Daoy (cell line): ENCODE measurements around the gene PEF1. TPM values are rescaled to one million over a fixed set of nuclear protein-coding genes. Genes with fewer than 3 reads are reported as not detected.

Experiments
- DNase-seq: peaks from one replicate; pipeline ENCODE4 v3.0.0-alpha.2; 2015; ENCODE audit warnings: low read depth
- total RNA-seq: library from RNA; depleted of rRNA; stranded (reverse); fragments of >200 nt; shearing (Covaris generic); gene quantifications from 2 replicates; pipeline ENCODE4 v1.2.3, GENCODE V29; 2014

PEF1 gene
- total RNA-seq, 1 experiment from 2014 or later = 126 TPM

- no peak for DNase-seq
Measured at GRCh38 chr1:31627930-31628559, 16.6 kb downstream of the PEF1 start.

GRCh38 chr1:31627301-31627929 is 17.3 kb downstream of the PEF1 start:
- no peak for DNase-seq

GRCh38 chr1:31626223-31627207 is 18.2 kb downstream of the PEF1 start:
- DNase-seq = peak; percentile 34

- DNase-seq = peak; percentile 30
Measured at GRCh38 chr1:31625561-31626222, 19.0 kb downstream of the PEF1 start.

DNA sequence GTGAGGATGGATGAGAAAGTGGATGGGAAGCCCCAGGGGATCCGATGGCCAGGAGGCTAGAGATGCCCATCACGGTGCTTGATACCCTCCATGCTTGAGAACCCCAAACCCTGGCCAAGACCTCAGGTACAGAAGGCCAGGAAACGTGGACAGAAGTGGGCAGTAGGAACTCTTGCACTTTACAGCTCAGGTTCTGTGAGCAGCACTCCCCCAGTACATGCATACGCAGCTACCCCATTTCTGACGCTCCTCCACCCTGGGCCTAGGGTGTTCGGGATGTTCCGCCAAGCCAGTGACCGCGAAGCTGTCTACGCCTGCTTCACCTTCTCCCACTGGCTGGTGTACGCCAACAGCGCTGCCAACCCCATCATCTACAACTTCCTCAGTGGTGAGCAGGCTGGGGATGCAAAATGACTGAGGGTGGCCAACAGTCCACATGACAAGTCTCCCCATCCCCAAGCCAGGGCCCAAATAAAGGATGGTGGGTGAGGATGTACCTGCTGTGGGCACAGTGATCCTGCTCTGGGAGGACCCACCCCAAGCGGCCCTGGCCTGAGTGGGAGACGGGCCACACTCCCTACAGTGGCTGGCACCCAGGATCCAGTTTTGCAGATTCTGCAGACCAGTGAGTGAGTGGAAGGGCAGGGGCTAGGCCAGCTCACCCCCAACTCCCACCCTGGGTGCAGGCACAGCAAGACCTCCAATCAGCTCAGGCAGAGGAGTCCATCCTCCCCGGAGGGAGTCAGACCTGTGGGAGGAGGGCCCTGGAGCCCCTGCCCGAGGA is 19.8 kb downstream of the PEF1 start:
- no peak for DNase-seq

- DNase-seq = no peak
Measured at GRCh38 chr1:31624309-31624708, 20.4 kb downstream of the PEF1 start.

GRCh38 chr1:31623365-31623764 is 21.3 kb downstream of the PEF1 start:
- DNase-seq = no peak

DNA sequence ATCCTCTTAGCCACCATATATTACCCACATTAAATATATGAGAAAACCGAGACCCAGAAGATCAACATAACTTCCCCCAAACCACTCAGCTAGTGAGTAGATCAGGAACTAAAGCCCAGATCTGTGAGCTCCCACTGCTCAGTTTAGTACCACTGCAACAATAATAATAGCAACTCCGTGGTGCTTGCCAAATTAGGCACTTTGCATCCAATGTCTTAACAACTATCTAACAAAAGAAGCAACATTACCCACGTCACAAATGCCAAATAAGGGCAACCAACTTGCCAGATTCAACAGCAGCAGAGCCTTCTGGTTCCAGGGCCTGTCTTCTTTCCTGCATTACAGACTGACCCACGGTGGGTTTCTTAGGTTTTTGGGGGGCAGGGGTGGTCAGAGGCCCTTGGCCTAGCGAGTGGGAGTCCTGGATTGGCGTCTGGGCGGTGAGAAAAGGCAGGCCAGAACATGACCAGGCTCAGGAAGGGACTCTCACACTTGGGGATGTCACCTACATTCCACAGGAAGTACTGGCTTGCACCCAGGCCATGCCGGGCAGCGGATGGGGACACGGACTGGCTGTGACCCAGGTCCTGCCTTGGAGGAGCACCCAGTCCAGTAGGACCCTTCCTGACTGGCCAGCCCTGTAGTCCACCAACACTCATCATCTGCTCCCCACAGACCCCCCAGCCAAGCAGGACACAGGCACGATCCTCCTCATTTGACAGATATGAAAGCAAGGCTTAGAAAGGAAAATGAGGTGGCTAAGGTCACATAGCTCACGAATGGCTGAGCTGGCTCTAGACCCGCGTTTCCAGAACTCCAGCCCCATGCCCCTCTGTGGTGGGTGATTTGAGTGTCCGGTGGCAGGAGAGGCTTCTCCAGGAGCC is 22.6 kb downstream of the PEF1 start:
- no peak for DNase-seq

- no peak for DNase-seq
Measured at GRCh38 chr1:31621498-31621820, 23.2 kb downstream of the PEF1 start.

GRCh38 chr1:31620631-31621497 is 23.8 kb downstream of the PEF1 start:
- no peak for DNase-seq

DNA sequence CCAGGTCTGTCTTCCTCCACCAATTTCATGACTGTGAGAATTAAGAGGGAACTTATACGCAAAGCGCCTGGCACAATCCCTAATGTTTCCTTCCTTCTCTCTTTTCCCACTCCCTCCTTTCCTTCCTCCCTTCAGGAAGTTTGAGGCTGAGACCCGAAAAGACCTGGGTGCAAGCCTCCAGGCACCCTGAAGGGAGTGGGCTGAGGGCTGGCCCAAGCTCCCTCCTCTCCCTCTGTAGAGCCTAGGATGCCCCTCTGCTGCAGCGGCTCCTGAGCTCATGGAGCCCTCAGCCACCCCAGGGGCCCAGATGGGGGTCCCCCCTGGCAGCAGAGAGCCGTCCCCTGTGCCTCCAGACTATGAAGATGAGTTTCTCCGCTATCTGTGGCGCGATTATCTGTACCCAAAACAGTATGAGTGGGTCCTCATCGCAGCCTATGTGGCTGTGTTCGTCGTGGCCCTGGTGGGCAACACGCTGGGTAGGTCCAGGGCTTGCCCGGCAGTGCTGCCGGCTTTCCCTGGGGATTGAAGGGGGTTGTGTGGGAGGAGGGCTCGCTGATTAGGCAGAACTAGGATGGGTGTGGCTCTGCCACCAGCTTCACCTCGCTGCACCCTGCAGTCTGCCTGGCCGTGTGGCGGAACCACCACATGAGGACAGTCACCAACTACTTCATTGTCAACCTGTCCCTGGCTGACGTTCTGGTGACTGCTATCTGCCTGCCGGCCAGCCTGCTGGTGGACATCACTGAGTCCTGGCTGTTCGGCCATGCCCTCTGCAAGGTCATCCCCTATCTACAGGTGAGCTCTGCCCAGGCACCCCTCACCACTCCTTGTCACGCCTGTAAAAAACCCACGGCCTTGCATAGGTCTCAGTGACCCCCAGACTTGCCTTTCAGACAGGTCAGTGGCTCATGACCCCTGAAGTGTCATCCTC is 25.5 kb downstream of the PEF1 start:
- no peak for DNase-seq

DNA sequence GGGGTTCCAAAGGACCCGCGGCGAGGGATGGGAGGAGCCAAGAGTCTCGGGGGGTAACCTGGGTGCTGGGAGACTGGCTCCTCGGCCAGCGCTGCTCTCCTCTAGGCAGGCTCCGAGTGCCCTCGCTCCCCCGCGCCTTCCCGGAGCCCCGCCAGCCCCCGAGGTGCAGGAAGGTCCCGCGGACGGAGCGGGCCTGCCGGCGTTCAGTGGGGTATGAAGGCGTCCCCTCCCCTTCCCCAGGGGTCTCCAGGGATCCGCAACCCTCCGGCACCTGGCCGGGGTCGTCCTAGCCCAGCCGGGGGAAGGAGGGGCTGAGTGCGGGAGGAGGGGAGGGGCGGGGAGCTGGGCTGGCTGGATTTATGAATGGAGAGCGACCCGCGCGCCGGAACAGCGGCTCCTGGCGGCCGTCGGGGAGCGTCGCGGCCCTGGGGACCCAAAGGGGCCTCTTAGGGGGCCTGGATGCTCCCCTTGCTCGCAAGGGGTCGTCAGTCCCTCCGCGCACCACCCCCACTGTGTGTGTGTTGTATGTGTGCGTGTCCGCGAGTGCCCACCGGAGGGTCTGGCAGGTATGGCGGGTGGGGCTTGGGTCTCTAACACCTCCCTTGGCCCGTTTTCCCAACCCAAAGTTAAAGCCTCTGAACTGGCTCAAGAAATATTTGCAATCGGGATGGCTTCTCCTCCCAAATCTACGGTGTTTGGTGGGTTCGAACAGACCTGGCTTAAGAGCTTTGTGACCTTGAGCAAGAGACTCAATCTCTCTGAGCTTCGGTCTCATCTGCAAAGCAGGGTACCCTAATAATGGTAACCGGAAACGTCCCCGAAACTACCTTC is 26.5 kb downstream of the PEF1 start:
- DNase-seq = peak; percentile 68

DNA sequence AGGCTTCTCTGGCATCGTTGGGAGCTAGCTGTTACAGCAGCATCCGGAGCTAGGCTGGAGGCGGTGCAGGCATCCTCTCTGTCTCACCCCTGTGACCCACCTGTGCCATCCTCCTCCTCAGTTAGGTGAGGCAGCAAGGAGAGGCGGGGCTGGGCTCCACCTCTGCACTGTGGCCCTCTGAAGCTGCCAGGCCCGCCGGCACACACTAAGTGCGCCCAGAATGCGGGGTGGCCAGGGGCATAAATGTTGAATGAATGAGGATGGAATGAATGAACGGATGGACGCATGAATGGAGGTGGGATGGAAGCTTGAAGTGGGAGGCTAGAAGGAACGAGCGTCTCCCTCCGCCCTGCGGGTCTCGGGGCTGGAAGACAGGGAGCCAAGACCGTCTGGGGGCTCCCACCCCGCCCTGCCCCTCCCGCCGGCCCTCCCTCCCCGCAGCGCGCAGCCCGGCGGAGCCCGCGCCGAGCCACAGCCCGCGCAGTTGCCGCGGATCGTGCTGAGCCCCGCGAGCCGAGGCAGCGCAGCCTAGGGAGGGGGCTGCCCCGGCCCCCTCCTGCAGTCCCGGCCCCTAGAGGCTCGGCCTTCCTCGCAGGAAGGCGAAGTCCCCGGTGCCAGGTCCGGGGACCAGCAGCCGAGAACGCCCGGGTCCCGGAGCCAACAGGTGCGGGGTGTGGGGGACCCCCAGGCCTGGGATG is 27.3 kb downstream of the PEF1 start, which contains the start of gene HCRTR1:
Gene HCRTR1, plus strand, starts transcription at position 472 of the 698 bp plus-strand sequence. CDS start 1,504 bp downstream, outside the sequence.
- DNase-seq = no peak

- DNase-seq = no peak
Measured at GRCh38 chr1:31615939-31616338, 28.7 kb downstream of the PEF1 start.

GRCh38 chr1:31615414-31615813 is 29.3 kb downstream of the PEF1 start:
- no peak for DNase-seq

DNA sequence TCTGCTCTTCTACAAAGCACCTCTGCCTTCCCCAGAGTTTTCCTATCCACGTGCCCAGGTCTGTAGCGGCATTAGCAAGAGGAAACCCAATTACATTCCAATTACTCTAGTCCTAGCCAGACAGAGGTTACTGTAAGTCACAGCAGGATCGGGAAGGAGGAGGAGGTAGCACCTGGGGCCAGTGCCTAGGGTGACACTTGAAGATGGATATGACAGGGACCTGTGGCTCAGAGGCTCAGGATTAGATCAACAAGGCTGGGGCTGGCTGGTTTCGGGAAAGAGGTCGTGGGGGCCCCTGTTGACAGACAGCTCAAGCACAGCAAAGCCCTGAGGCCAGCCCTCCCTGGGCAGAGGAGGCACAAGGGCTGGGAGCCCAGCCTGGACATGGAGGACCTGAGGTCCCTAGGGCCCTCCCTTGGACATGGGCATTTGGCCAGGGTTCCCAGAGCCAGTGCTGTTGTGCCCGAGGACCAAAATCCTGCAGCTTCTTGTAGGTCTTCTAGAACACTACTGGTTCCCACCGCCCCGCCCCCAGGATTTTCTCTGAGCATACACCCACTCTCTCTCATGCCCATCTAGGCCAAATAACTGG is 30.2 kb downstream of the PEF1 start:
- no peak for DNase-seq
